Coronary artery (tissue), 2 donors: ENCODE results near the gene RAI1.
A peak's percentile ranks its signal among the peaks of the same experiment; 100 is the strongest.

Experiments used
- DNase-seq: peaks from one replicate; pipeline ENCODE4 v3.0.0-alpha.2; 2017; ENCODE audit warnings: low spot score
- H3K27ac ChIP-seq, 2 donors: fragments of 200-600 bp; sonication (generic); one replicate each; pipeline ENCODE4 v1.5.1; 2016 to 2019
- H3K4me3 ChIP-seq: fragments of 200-600 bp; sonication (generic); 2 replicates; pipeline ENCODE4 v1.5.1; 2016; ENCODE audit warnings: mild to moderate bottlenecking, moderate library complexity
- CTCF ChIP-seq: fragments of 200-600 bp; sonication (generic); IDR thresholded peaks from one replicate; pipeline ENCODE4 v1.5.1; 2019; ENCODE audit warnings: antibody characterized with exemption

The RAI1 gene

GRCh38 chr17:17691468-17692263 lies 10.4 kb downstream of the RAI1 start:
- Histone ChIP-seq H3K4me3 (no peak overlapping the region), H3K27ac (peak overlapping the region; percentile 10 to 98)
- TF ChIP-seq CTCF: no peak
- no peak for DNase-seq

GRCh38 chr17:17692353-17693252 lies 11.3 kb downstream of the RAI1 start:
- DNase-seq: no peak
- Histone ChIP-seq H3K4me3 (no peak overlapping the region), H3K27ac (peak overlapping the region; percentile 98)
- TF ChIP-seq CTCF: no peak

GRCh38 chr17:17693253-17694168 lies 12.3 kb downstream of the RAI1 start:
- DNase-seq: peak; percentile 78
- peak overlapping the region; percentile 80 for H3K4me3 ChIP-seq
- H3K27ac ChIP-seq: peak overlapping the region; percentile 98
- no peak for TF ChIP-seq CTCF

GRCh38 chr17:17694169-17695081 lies 13.2 kb downstream of the RAI1 start:
- peak overlapping the region; percentile 98 for H3K27ac ChIP-seq
- no peak for TF ChIP-seq CTCF
- peak; percentile 89 for DNase-seq
- peak overlapping the region; percentile 80 for H3K4me3 ChIP-seq

GRCh38 chr17:17696085-17696484 lies 14.8 kb downstream of the RAI1 start:
- no peak overlapping the region for H3K4me3 ChIP-seq
- no peak for DNase-seq
- H3K27ac ChIP-seq: peak overlapping the region; percentile 98
- no peak for TF ChIP-seq CTCF
